Measurements from ENCODE around the gene MED12L.

Gene MED12L

GRCh38 chr3:151225040-151225975 lies 139.8 kb downstream of the MED12L start:
- Histone ChIP-seq H3K27me3 (ENCODE audit: control insufficient read depth, insufficient read depth, low read length) (no peaks in the 10 kb centered on the region), H3K4me2 (ENCODE audit: low read length) (no peak overlapping the region), H3K36me3 (ENCODE audit: control insufficient read depth, insufficient read depth, low read length) (no peaks in the 10 kb centered on the region), H3K79me2 (no peaks in the 10 kb centered on the region), H3K9me3 (ENCODE audit: control insufficient read depth, low read length) (no peaks in the 10 kb centered on the region), H3K4me1 (no peaks in the 10 kb centered on the region), H3K27ac (no peak overlapping the region), H3K4me3 (ENCODE audit: low read depth, low read length) (no peak overlapping the region), H3K9ac (no peak overlapping the region), H2AFZ (no peak overlapping the region)
- TF ChIP-seq CTCF (IDR thresholded peaks at IDR 0.05): no peak

- no peak overlapping the region for H2AFZ ChIP-seq
- H3K9me3 ChIP-seq (ENCODE audit: control insufficient read depth, low read length): no peaks in the 10 kb centered on the region
- H3K4me2 ChIP-seq (ENCODE audit: low read length): no peak overlapping the region
- no peaks in the 10 kb centered on the region for H3K4me1 ChIP-seq
- H3K27me3 ChIP-seq (ENCODE audit: control insufficient read depth, insufficient read depth, low read length): no peaks in the 10 kb centered on the region
- no peak overlapping the region for H3K9ac ChIP-seq
- no peaks in the 10 kb centered on the region for H3K36me3 ChIP-seq (ENCODE audit: control insufficient read depth, insufficient read depth, low read length)
- H3K27ac ChIP-seq: no peak overlapping the region
- H3K79me2 ChIP-seq: no peaks in the 10 kb centered on the region
- no peak for TF ChIP-seq CTCF (IDR thresholded peaks at IDR 0.05)
- no peak overlapping the region for H3K4me3 ChIP-seq (ENCODE audit: low read depth, low read length)
Observed at GRCh38 chr3:151226088-151226563, 140.7 kb downstream of the MED12L start.

GRCh38 chr3:151226825-151227224 lies 141.4 kb downstream of the MED12L start:
- TF ChIP-seq CTCF (IDR thresholded peaks at IDR 0.05): no peak
- Histone ChIP-seq H3K9ac (no peak overlapping the region), H3K4me3 (ENCODE audit: low read depth, low read length) (no peak overlapping the region), H3K4me1 (no peaks in the 10 kb centered on the region), H3K9me3 (ENCODE audit: control insufficient read depth, low read length) (no peaks in the 10 kb centered on the region), H3K36me3 (ENCODE audit: control insufficient read depth, insufficient read depth, low read length) (no peaks in the 10 kb centered on the region), H3K27ac (no peak overlapping the region), H3K27me3 (ENCODE audit: control insufficient read depth, insufficient read depth, low read length) (no peaks in the 10 kb centered on the region), H3K79me2 (no peaks in the 10 kb centered on the region), H3K4me2 (ENCODE audit: low read length) (no peak overlapping the region), H2AFZ (no peak overlapping the region)

- no peak overlapping the region for H3K9ac ChIP-seq
- H3K79me2 ChIP-seq: no peaks in the 10 kb centered on the region
- no peaks in the 10 kb centered on the region for H3K36me3 ChIP-seq (ENCODE audit: control insufficient read depth, insufficient read depth, low read length)
- H3K9me3 ChIP-seq (ENCODE audit: control insufficient read depth, low read length): no peaks in the 10 kb centered on the region
- no peaks in the 10 kb centered on the region for H3K27me3 ChIP-seq (ENCODE audit: control insufficient read depth, insufficient read depth, low read length)
- H3K4me3 ChIP-seq (ENCODE audit: low read depth, low read length): no peak overlapping the region
- no peak overlapping the region for H3K4me2 ChIP-seq (ENCODE audit: low read length)
- TF ChIP-seq CTCF (IDR thresholded peaks at IDR 0.05): no peak
- no peak overlapping the region for H2AFZ ChIP-seq
- no peaks in the 10 kb centered on the region for H3K4me1 ChIP-seq
- H3K27ac ChIP-seq: no peak overlapping the region
Observed at GRCh38 chr3:151227266-151227806, 141.9 kb downstream of the MED12L start.
